Spleen (tissue), 7 donors: ENCODE data around the gene AKAP6.

Source experiments
- CTCF ChIP-seq, 11 experiments: fragments of 200-600 bp in 7 of 11; fragments of 450-650 bp in 4 of 11; sonication (generic) in 4 of 11; IDR thresholded peaks in 8 of 11; conservative IDR thresholded peaks in 3 of 11; 1 replicate in 7 of 11; 2 replicates in 4 of 11; pipeline versions ENCODE4 v1.4.0 to v1.8.0; 2016 to 2021; ENCODE audit warnings: antibody characterized with exemption in 11 of 11, inconsistent platforms in 4 of 11, mild to moderate bottlenecking in 1 of 11
- POLR2A ChIP-seq, 3 donors: fragments of 450-650 bp; IDR thresholded peaks; one replicate each; pipeline ENCODE4 v1.5.1; 2017; ENCODE audit warnings: antibody characterized with exemption in 3 of 3, mild to moderate bottlenecking in 1 of 3
- POLR2AphosphoS5 ChIP-seq, 3 donors: sonication (generic); formaldehyde crosslinking; IDR thresholded peaks; one replicate each; pipeline ENCODE4 v1.5.1; 2017; ENCODE audit warnings: antibody characterized with exemption in 3 of 3
- donor health status: DM: no; HTN: no; CAD: no; lungs with moderate emphysema.
- donor health status: DM: no; HTN: no; CAD: no.
- donor health status: DM: no; HTN: no; CAD: no.

GRCh38 chr14:32809255-32809654 lies 480.2 kb downstream of the AKAP6 start:
- TF ChIP-seq CTCF (IDR thresholded peaks at IDR 0.05 in 8 of 11, conservative IDR thresholded peaks at IDR 0.05 in 3 of 11) = no peak
- TF ChIP-seq POLR2AphosphoS5 (IDR thresholded peaks at IDR 0.05) = no peak
- TF ChIP-seq POLR2A (IDR thresholded peaks at IDR 0.05) = no peak
